Muscle layer of colon (tissue), 2 donors: ENCODE data around the gene NCEH1.

Experiments used
- H3K27ac ChIP-seq: one replicate; pipeline ENCODE4 v1.7.0; 2013; ENCODE audit warnings: low read depth, mild to moderate bottlenecking, low read length, moderate library complexity
- H3K27me3 ChIP-seq, 2 donors: one replicate each; pipeline ENCODE4 v1.7.0; 2013; ENCODE audit warnings: low read length in 2 of 2, mild to moderate bottlenecking in 2 of 2; ENCODE audit not compliant: insufficient read depth in 2 of 2, control insufficient read depth in 1 of 2
- H3K36me3 ChIP-seq: one replicate; pipeline ENCODE4 v1.7.0; 2013; ENCODE audit warnings: mild to moderate bottlenecking, low read length; ENCODE audit not compliant: insufficient read depth
- H3K4me1 ChIP-seq: one replicate; pipeline ENCODE4 v1.7.0; 2013; ENCODE audit warnings: mild to moderate bottlenecking, low read length; ENCODE audit not compliant: insufficient read depth
- H3K4me3 ChIP-seq, 2 donors: one replicate each; pipeline ENCODE4 v1.7.0; 2013; ENCODE audit warnings: low read length in 2 of 2, low read depth in 1 of 2, mild to moderate bottlenecking in 1 of 2, moderate library complexity in 1 of 2
- H3K9ac ChIP-seq: one replicate; pipeline ENCODE4 v1.7.0; 2013; ENCODE audit warnings: low read length
- H3K9me3 ChIP-seq: one replicate; pipeline ENCODE4 v1.7.0; 2013; ENCODE audit warnings: mild to moderate bottlenecking, low read length
- donor health status: abdominal sarcoma.
- donor health status: Adenocarcinoma of cecum.

NCEH1 gene

GRCh38 chr3:172690936-172691335 is 19.9 kb downstream of the NCEH1 start:
- Histone ChIP-seq H3K4me3 (no peak overlapping the region), H3K27me3 (no peaks in the 10 kb centered on the region), H3K9ac (no peak overlapping the region), H3K9me3 (no peaks in the 10 kb centered on the region), H3K4me1 (peaks cover 10% of the 10 kb centered on the region), H3K36me3 (no peaks in the 10 kb centered on the region), H3K27ac (no peak overlapping the region)

GRCh38 chr3:172688588-172688987 is 22.3 kb downstream of the NCEH1 start:
- Histone ChIP-seq H3K4me3 (no peak overlapping the region), H3K4me1 (peaks cover 10% of the 10 kb centered on the region), H3K27ac (no peak overlapping the region), H3K9me3 (no peaks in the 10 kb centered on the region), H3K9ac (no peak overlapping the region), H3K36me3 (no peaks in the 10 kb centered on the region), H3K27me3 (no peaks in the 10 kb centered on the region)

DNA sequence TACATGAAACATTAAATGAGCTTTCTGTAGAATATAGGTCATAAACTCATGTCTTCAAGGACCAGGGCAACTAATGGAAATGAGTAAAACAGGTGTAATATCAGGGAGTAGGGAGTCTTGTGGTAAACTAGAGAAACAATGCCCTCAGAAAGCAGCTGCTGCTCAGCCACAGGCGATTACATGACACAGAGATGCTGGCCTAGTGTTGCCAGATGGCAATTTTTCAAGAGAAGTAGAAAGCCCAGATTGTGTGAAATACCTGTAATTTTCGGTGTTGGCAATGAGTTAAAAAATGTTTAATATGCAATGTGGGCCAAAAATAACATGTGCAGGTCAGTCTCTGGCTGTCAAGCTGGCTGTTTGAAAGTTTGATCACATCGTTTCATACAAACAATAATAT is 23.4 kb downstream of the NCEH1 start:
- H3K9me3 ChIP-seq, result no peaks in the 10 kb centered on the region
- H3K27me3 ChIP-seq, result no peaks in the 10 kb centered on the region
- peaks cover 6% of the 10 kb centered on the region for H3K4me1 ChIP-seq
- H3K36me3 ChIP-seq, result no peaks in the 10 kb centered on the region
- no peak overlapping the region for H3K27ac ChIP-seq
- H3K9ac ChIP-seq, result no peak overlapping the region
- H3K4me3 ChIP-seq, result no peak overlapping the region

DNA sequence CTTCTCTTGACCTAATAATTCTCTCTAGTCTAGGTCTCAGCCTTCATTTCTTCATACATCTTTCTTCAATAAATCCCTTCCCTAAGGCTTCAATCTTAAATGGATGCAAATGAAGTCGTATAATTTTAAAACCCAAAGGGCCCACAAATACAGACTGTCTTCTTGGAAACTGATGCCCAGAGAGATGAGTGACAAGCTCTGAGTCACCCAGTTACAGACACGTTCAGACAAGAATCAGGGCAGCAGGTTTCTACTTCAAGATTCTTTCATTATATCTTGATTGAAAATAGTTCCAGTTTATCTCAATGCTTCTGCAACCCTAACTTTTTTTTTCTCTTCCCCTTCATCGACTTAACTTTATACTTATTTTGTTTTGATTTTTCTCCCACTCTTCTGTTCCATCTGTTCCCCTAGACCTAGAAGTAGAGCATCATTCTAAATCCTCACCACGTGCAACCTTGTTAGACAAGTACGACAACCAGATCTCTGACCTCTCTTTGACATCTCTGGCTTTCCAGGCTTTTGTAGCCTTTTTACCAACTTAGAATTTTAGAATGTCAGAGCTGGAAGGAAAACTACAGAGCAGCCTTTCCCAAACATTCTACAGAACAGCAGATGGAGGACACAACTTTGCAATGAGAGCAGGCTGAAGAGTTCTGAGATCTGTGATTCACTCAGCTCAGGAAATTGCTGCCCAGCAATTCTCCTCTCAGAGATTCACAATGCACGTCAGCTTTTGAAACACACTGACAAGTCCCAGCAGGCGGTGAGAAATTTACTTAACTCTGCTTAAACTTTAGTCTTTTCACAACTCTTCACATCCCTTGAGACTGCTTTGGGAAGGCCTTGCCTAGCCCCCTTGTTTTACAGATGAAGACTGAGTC is 25.3 kb downstream of the NCEH1 start:
- Histone ChIP-seq H3K4me1 (no peaks in the 10 kb centered on the region), H3K36me3 (no peaks in the 10 kb centered on the region), H3K9me3 (no peaks in the 10 kb centered on the region), H3K9ac (no peak overlapping the region), H3K27ac (no peak overlapping the region), H3K4me3 (no peak overlapping the region), H3K27me3 (no peaks in the 10 kb centered on the region)

- peaks cover 18% of the 10 kb centered on the region for H3K4me1 ChIP-seq
- H3K9ac ChIP-seq, result no peak overlapping the region
- no peaks in the 10 kb centered on the region for H3K36me3 ChIP-seq
- H3K27ac ChIP-seq, result no peak overlapping the region
- no peaks in the 10 kb centered on the region for H3K9me3 ChIP-seq
- H3K4me3 ChIP-seq, result no peak overlapping the region
- H3K27me3 ChIP-seq, result no peaks in the 10 kb centered on the region
Measured at GRCh38 chr3:172680684-172681083, 30.2 kb downstream of the NCEH1 start.

DNA sequence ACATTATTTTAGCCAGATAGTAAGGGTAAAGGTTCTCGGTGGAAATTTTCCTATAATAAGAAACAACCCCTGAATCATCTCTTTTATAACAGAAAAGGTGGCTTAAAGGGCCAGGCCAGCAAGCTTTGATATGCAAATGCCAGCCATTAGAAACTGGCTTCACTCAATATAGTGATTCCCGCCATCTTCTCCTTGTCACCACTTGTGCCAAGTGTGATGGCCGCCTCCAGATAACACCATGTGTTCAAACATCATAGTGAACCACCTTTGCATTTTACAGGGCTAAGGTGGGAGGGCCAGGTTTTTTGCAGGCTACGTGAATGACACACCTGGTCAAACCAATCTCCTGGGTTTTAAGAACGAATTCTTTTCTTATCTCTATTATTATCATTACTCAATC is 31.3 kb downstream of the NCEH1 start:
- peaks cover 18% of the 10 kb centered on the region for H3K4me1 ChIP-seq
- H3K9me3 ChIP-seq, result no peaks in the 10 kb centered on the region
- no peak overlapping the region for H3K27ac ChIP-seq
- no peaks in the 10 kb centered on the region for H3K36me3 ChIP-seq
- no peak overlapping the region for H3K9ac ChIP-seq
- H3K4me3 ChIP-seq, result no peak overlapping the region
- no peaks in the 10 kb centered on the region for H3K27me3 ChIP-seq

DNA sequence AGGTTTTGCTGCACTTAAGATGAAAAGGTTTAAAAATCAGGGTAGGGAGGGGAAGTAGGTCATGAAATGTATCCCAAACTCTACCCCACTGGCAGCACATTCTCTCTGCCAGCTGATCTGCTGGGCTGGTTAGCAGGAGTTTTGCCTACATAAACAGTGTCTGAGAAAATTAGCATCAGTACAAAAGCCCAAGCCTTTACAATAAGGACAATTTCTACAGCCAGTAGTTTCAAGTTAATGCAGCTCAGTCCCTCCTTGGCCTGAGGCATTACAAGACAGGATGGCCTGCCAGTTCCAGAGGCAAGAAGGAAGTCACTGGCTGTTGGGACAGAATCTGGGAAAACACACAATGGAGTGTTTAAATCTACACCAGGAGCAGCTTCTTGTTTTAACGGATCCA is 32.8 kb downstream of the NCEH1 start:
- Histone ChIP-seq H3K27me3 (no peaks in the 10 kb centered on the region), H3K4me3 (no peak overlapping the region), H3K27ac (no peak overlapping the region), H3K4me1 (peaks cover 18% of the 10 kb centered on the region), H3K36me3 (no peaks in the 10 kb centered on the region), H3K9me3 (no peaks in the 10 kb centered on the region), H3K9ac (no peak overlapping the region)

DNA sequence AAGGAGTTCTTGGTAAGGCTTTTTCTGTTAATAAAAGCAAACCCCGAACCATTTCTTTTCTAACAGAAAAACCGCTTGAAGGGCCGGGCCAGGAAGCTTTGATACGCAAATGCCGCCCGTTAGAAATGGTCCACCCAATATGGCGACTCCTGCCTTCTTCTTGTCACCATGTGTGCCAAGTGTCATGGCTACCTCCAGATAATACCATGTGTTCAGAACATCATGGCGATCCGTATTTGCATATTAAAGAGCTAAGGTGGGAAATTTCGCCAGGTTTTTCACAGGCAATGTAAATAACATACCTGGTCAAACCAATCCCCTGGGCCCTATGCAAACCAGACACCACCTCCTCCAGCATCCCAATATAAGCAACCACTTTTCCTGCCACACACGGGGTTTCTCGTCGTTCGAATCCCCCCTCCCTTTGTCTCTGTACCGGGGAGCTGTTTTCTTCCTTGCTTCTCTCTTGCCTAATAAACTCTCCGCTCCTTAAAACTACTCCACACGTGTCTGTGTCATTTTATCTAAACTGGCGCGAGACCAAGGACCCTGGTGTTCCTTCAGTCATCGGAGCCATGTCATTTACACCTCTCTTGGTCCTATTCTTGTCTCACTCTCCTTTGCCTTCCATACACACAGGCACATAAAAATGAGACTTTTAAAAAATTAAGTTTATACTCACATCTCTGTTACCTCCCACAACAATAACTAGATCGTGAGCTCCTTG is 34.5 kb downstream of the NCEH1 start:
- H3K9ac ChIP-seq, result no peak overlapping the region
- no peak overlapping the region for H3K27ac ChIP-seq
- no peaks in the 10 kb centered on the region for H3K27me3 ChIP-seq
- H3K9me3 ChIP-seq, result no peaks in the 10 kb centered on the region
- H3K36me3 ChIP-seq, result no peaks in the 10 kb centered on the region
- H3K4me1 ChIP-seq, result peaks cover 18% of the 10 kb centered on the region
- H3K4me3 ChIP-seq, result no peak overlapping the region

DNA sequence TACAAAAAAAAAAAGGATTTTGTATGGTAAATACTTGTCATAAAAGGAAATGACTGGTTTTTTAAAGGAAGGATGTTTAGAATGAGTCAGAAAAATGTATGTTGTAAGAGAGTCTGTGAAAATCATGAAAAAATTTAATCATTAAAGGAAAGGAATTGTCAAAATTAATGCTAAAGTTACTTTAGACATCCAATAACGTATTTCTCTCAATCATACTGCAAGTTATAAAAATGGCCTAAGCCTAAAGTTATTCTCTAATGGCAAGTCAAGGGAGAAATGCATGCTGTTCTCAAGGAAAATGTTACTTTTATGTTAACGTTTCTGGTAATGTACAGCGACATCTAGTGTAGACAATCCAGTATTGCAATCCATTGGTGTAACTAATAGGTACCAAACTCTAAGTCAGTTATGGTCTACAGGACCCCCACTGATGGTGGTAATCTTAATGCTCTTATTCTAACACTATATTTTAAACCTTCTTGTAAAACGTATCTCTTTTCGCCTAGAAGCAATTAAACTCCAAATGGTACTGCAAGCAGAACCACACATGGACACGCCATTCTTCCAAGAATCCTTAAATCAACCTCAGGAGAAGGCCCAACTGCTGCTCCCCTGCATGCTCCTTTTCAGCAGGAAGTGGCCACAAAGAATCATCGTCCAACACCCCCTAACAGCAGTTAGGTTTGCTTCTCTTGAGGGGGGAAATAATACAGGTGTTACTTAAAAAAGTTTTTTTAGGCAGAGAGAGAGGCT is 35.2 kb downstream of the NCEH1 start:
- Histone ChIP-seq H3K36me3 (no peaks in the 10 kb centered on the region), H3K4me1 (peaks cover 18% of the 10 kb centered on the region), H3K27ac (no peak overlapping the region), H3K9ac (no peak overlapping the region), H3K27me3 (no peaks in the 10 kb centered on the region), H3K9me3 (no peaks in the 10 kb centered on the region), H3K4me3 (no peak overlapping the region)

DNA sequence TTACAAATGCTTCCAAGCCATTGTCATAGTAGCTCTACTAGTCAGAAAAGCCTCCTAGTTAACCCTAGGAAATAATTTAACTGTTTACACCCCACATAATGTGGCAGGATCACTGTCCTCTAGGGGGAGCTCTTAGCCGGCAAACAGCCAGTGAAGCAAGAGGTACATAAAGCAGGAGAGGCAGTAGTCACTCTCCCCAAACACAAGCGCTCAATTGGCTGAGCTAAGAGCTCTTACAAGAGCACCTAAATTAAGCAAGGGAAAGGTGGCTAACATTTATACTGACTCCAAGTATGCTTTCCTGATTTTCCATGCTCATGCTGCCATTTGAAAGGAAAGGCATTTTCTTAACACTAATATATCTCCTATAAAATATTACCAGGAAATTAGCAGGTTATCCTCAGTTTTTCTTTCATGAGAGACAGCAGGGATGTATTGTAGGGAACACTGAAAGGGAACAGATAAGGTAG is 37.6 kb downstream of the NCEH1 start:
- Histone ChIP-seq H3K27ac (no peak overlapping the region), H3K9ac (no peak overlapping the region), H3K4me3 (no peak overlapping the region), H3K9me3 (no peaks in the 10 kb centered on the region), H3K36me3 (no peaks in the 10 kb centered on the region), H3K4me1 (peaks cover 18% of the 10 kb centered on the region), H3K27me3 (no peaks in the 10 kb centered on the region)

DNA sequence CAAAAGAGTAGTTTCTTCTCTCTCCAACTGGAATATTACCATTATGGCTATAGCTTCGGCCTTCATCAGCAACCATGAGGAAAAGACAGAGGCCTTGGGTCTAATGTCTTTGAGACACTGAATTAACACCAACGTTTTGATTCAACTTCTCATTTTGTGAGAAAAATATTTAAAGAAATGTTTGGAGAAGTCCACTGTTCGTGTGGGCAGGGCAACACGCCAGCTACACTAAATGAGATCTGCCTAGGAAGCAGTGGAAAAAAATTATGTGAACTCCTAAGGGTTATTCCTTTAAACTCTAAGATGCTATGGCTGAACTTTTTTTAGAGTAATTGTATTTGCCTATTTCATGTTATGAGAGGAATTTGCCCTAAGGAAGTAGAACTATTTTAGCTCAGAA is 41.8 kb downstream of the NCEH1 start:
- Histone ChIP-seq H3K4me3 (no peak overlapping the region), H3K9me3 (no peaks in the 10 kb centered on the region), H3K4me1 (no peaks in the 10 kb centered on the region), H3K36me3 (no peaks in the 10 kb centered on the region), H3K27ac (no peak overlapping the region), H3K27me3 (no peaks in the 10 kb centered on the region), H3K9ac (no peak overlapping the region)
